Erythroblast (primary cell): ENCODE data around the gene ADGRV1.

Experiments
- GATA1 ChIP-seq: IDR thresholded peaks from 2 replicates; pipeline ENCODE4 v1.6.1; 2011; ENCODE audit warnings: low read depth, mild to moderate bottlenecking, control low read depth, low read length, moderate library complexity
- POLR2A ChIP-seq: IDR thresholded peaks from 2 replicates; pipeline ENCODE4 v1.6.1; 2011; ENCODE audit warnings: mild to moderate bottlenecking, low read length

GRCh38 chr5:90741022-90741564 is 182.5 kb downstream of the ADGRV1 start:
- no peak for TF ChIP-seq POLR2A
- no peak for TF ChIP-seq GATA1
